Medulla oblongata (tissue), 1 donor: ENCODE measurements around the gene INO80B.

Experiments
- DNase-seq: peaks from one replicate; pipeline ENCODE4 v3.0.0-alpha.2; 2015; ENCODE audit errors: extremely low spot score

The INO80B gene

GRCh38 chr2:74502147-74502719 is 47.3 kb downstream of the INO80B start:
- no peak for DNase-seq

- no peak for DNase-seq
Observed at GRCh38 chr2:74502720-74503505, 48.0 kb downstream of the INO80B start.

GRCh38 chr2:74503506-74504475 is 48.9 kb downstream of the INO80B start:
- no peak for DNase-seq

- no peak for DNase-seq
Observed at GRCh38 chr2:74504591-74504990, 49.7 kb downstream of the INO80B start.

GRCh38 chr2:74505448-74506246 is 50.8 kb downstream of the INO80B start:
- DNase-seq: no peak

- peak; percentile 99 for DNase-seq
Observed at GRCh38 chr2:74507145-74507925, 52.4 kb downstream of the INO80B start, which contains the start of gene PCGF1. Gene PCGF1 (minus strand): TSS chr2:74507695. CDS start chr2:74507668, 27 bp downstream.
